SK-N-SH (cell line): ENCODE measurements around the gene TUBB2B. TPM values are rescaled to one million over a fixed set of nuclear protein-coding genes. Genes with fewer than 3 reads are reported as not detected.

Experiments used
- CTCF ChIA-PET: fragments of 300-600, 350-600 bp; formaldehyde crosslinking; extraction: SDS; loops from one replicate; lab custom pipeline; 2021; lab: Yijun Ruan, JAX
- POLR2A ChIA-PET: fragments of 350-600 bp; sonication (Branson Sonifier 250); formaldehyde crosslinking; extraction: SDS; loops from one replicate; lab custom pipeline; 2020; ENCODE audit warnings: antibody characterized with exemption, inconsistent platforms; lab: Yijun Ruan, JAX
- DNase-seq: peaks from one replicate; pipeline ENCODE4 v3.0.0; 2012
- H2AFZ ChIP-seq: fragments of 200-600 bp; sonication (generic); 2 replicates; pipeline ENCODE4 v1.8.1; 2016; ENCODE audit warnings: antibody characterized with exemption, mild to moderate bottlenecking, low read depth
- H3F3A ChIP-seq: fragments of 200-600 bp; sonication (generic); replicated peaks from 2 replicates; pipeline ENCODE3; 2016; ENCODE audit warnings: antibody characterized with exemption, mild to moderate bottlenecking; ENCODE audit not compliant: insufficient read depth
- H3K27ac ChIP-seq, 2 experiments: fragments of 200-500 bp in 1 of 2; fragments of 200-600 bp in 1 of 2; sonication (Bioruptor generic) in 1 of 2; sonication (generic), shearing (Covaris generic) in 1 of 2; 2 replicates each; pipeline versions ENCODE4 v1.5.1 to v1.6.1; 2014 to 2016; ENCODE audit warnings: low read depth in 2 of 2, inconsistent platforms in 1 of 2, low read length in 1 of 2, mild to moderate bottlenecking in 1 of 2, mixed read lengths in 1 of 2
- H3K27me3 ChIP-seq: fragments of 200-600 bp; sonication (generic), shearing (Covaris generic); 2 replicates; pipeline ENCODE4 v1.6.1; 2016; ENCODE audit warnings: mixed run types; ENCODE audit not compliant: insufficient read depth
- H3K36me3 ChIP-seq, 2 experiments: fragments of 200-500 bp in 1 of 2; fragments of 200-600 bp in 1 of 2; sonication (Bioruptor generic) in 1 of 2; sonication (generic) in 1 of 2; replicated peaks in 1 of 2; 2 replicates each; pipeline versions ENCODE3 to v1.5.1; 2014 to 2016; ENCODE audit warnings: low read length in 1 of 2, mild to moderate bottlenecking in 1 of 2; ENCODE audit not compliant: insufficient read depth in 2 of 2, control insufficient read depth in 1 of 2
- H3K4me1 ChIP-seq, 2 experiments: fragments of 200-500 bp in 1 of 2; fragments of 200-600 bp in 1 of 2; sonication (Bioruptor generic) in 1 of 2; sonication (generic), shearing (Covaris generic) in 1 of 2; 2 replicates each; pipeline versions ENCODE4 v1.5.1 to v1.6.1; 2014 to 2016; ENCODE audit warnings: low read depth in 1 of 2, low read length in 1 of 2, mixed run types in 1 of 2; ENCODE audit not compliant: insufficient read depth in 2 of 2, control insufficient read depth in 1 of 2
- H3K4me2 ChIP-seq: fragments of 200-600 bp; sonication (generic), shearing (Covaris generic); 2 replicates; pipeline ENCODE4 v1.6.1; 2017; ENCODE audit warnings: mixed run types
- H3K4me3 ChIP-seq, 2 experiments: fragments of 200-500 bp in 1 of 2; fragments of 200-600 bp in 1 of 2; sonication (Bioruptor generic) in 1 of 2; sonication (generic), shearing (Covaris generic) in 1 of 2; 2 replicates each; pipeline versions ENCODE4 v1.5.1 to v1.8.1; 2014 to 2016; ENCODE audit warnings: low read depth in 2 of 2, inconsistent platforms in 1 of 2, low read length in 1 of 2, mild to moderate bottlenecking in 1 of 2, mixed read lengths in 1 of 2, moderate library complexity in 1 of 2
- H3K79me2 ChIP-seq: fragments of 200-600 bp; sonication (generic); 2 replicates; pipeline ENCODE4 v1.8.1; 2017; ENCODE audit warnings: mild to moderate bottlenecking; ENCODE audit not compliant: insufficient read depth
- H3K9ac ChIP-seq: fragments of 200-600 bp; sonication (generic); 2 replicates; pipeline ENCODE4 v1.6.1; 2017; ENCODE audit warnings: mixed run types
- H3K9me2 ChIP-seq: fragments of 200-600 bp; sonication (generic); 2 replicates; pipeline ENCODE4 v1.6.1; 2017; ENCODE audit warnings: mixed run types
- H3K9me3 ChIP-seq: fragments of 200-600 bp; sonication (generic); 2 replicates; pipeline ENCODE4 v1.6.1; 2017; ENCODE audit warnings: mixed run types, mild to moderate bottlenecking, moderate library complexity
- H4K20me1 ChIP-seq: fragments of 200-600 bp; sonication (generic); 2 replicates; pipeline ENCODE4 v1.6.1; 2017; ENCODE audit warnings: mild to moderate bottlenecking, mixed run types; ENCODE audit not compliant: insufficient read depth
- CTCF ChIP-seq: fragments of 200-600 bp; sonication (generic); IDR thresholded peaks from 2 replicates; pipeline ENCODE4 v1.6.1; 2017; ENCODE audit warnings: antibody characterized with exemption, mild to moderate bottlenecking, moderate library complexity
- ELF1 ChIP-seq: IDR thresholded peaks from 2 replicates; pipeline ENCODE4 v1.4.0; 2012
- EP300 ChIP-seq, 2 experiments: IDR thresholded peaks; 2 replicates each; pipeline versions ENCODE4 v1.4.0 to v1.6.1; 2012; ENCODE audit warnings: borderline replicate concordance in 1 of 2, low read depth in 1 of 2, low read length in 1 of 2
- FOSL2 ChIP-seq: IDR thresholded peaks from 2 replicates; pipeline ENCODE4 v1.4.0; 2012; ENCODE audit warnings: low read depth, mild to moderate bottlenecking, moderate library complexity, borderline replicate concordance
- FOXJ3 ChIP-seq: sonication (generic); formaldehyde crosslinking; IDR thresholded peaks from 2 replicates; pipeline ENCODE4 v1.5.1; 2020; ENCODE audit warnings: mild to moderate bottlenecking, missing genetic modification reagents
- GATA2 ChIP-seq: sonication (generic); formaldehyde crosslinking; IDR thresholded peaks from 2 replicates; pipeline ENCODE4 v1.5.0; 2020; ENCODE audit warnings: mild to moderate bottlenecking, missing genetic modification reagents
- MEF2A ChIP-seq: IDR thresholded peaks from 2 replicates; pipeline ENCODE4 v1.4.0; 2012; ENCODE audit warnings: low read depth, borderline replicate concordance
- MXI1 ChIP-seq: IDR thresholded peaks from 2 replicates; pipeline ENCODE4 v1.6.1; 2012; ENCODE audit warnings: mild to moderate bottlenecking, low read depth, low read length, improper control_type of control experiment
- NFIC ChIP-seq: IDR thresholded peaks from 2 replicates; pipeline ENCODE4 v1.4.0; 2012; ENCODE audit warnings: borderline replicate concordance
- POLR2AphosphoS5 ChIP-seq: IDR thresholded peaks from 2 replicates; pipeline ENCODE4 v1.6.1; 2012; ENCODE audit warnings: low read depth, low read length
- SMC3 ChIP-seq: IDR thresholded peaks from 2 replicates; pipeline ENCODE4 v1.6.1; 2012; ENCODE audit warnings: low read depth, low read length, improper control_type of control experiment
- TAF1 ChIP-seq: IDR thresholded peaks from 2 replicates; pipeline ENCODE4 v1.6.1; 2012; ENCODE audit warnings: low read depth, mild to moderate bottlenecking, low read length, moderate library complexity, borderline replicate concordance
- TCF12 ChIP-seq: IDR thresholded peaks from 2 replicates; pipeline ENCODE4 v1.4.0; 2012
- WGBS: methylation state at CpG from one replicate; pipeline ENCODE4 v1.1.6; 2017; ENCODE audit warnings: low lambda C conversion rate; 5-methylcytosine and 5-hydroxymethylcytosine counted together
- polyA plus RNA-seq, 3 experiments: library from polyadenylated mRNA; depleted of rRNA; stranded (reverse); fragments of >200 nt; gene quantifications; 2 replicates each; pipeline ENCODE4 v1.2.3, GENCODE V29; 2012
- TF ChIP-seq, protein P1 (sequence below): fragments of 150-350 bp; IDR thresholded peaks from 2 replicates; pipeline ENCODE4 v1.6.1; 2017; ENCODE audit warnings: antibody characterized with exemption, low read length, low read depth, borderline replicate concordance
- TF ChIP-seq, protein P2 (sequence below): IDR thresholded peaks from 2 replicates; pipeline ENCODE4 v1.4.0; 2012; ENCODE audit warnings: low read depth
- TF ChIP-seq, protein P3 (sequence below): IDR thresholded peaks from 2 replicates; pipeline ENCODE4; 2012
- TF ChIP-seq, protein P4 (sequence below): IDR thresholded peaks from 2 replicates; pipeline ENCODE4 v1.4.0; 2012; ENCODE audit warnings: low read depth, borderline replicate concordance

The TUBB2B gene
- polyA plus RNA-seq, 1 of the 3 experiments (the other 2 are of a cell fraction) = 162 TPM

GRCh38 chr6:3266170-3266569 is 38.7 kb upstream of the TUBB2B start:
- Histone ChIP-seq H3F3A (no peaks in the 10 kb centered on the region), H3K4me2 (no peak overlapping the region), H3K4me1 (peaks cover 0 to 11% of the 10 kb centered on the region in 2 experiments; a peak in 1 of 4 replicates), H3K27ac (no peak overlapping the region), H4K20me1 (peaks cover 11% of the 10 kb centered on the region), H3K9me2 (no peaks in the 10 kb centered on the region), H3K9me3 (no peaks in the 10 kb centered on the region), H2AFZ (no peak overlapping the region), H3K79me2 (peaks cover 41% of the 10 kb centered on the region), H3K27me3 (no peaks in the 10 kb centered on the region), H3K4me3 (no peak overlapping the region), H3K36me3 (peaks cover 8 to 56% of the 10 kb centered on the region in 2 experiments), H3K9ac (no peak overlapping the region)
- DNase-seq = no peak
- 66% methylated on average over 7 of the region's 9 CpGs for WGBS
- TF ChIP-seq GATA2 (CRISPR knock-in tag) = no peak
- TF ChIP-seq, protein P1, sequence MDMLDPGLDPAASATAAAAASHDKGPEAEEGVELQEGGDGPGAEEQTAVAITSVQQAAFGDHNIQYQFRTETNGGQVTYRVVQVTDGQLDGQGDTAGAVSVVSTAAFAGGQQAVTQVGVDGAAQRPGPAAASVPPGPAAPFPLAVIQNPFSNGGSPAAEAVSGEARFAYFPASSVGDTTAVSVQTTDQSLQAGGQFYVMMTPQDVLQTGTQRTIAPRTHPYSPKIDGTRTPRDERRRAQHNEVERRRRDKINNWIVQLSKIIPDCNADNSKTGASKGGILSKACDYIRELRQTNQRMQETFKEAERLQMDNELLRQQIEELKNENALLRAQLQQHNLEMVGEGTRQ = no peak
- no peak for TF ChIP-seq TAF1
- TF ChIP-seq FOXJ3 (CRISPR knock-in tag) = no peak
- no peak for TF ChIP-seq POLR2AphosphoS5
- no peak for TF ChIP-seq MXI1
- no peak for TF ChIP-seq TCF12
- no peak for TF ChIP-seq MEF2A
- TF ChIP-seq, protein P2, sequence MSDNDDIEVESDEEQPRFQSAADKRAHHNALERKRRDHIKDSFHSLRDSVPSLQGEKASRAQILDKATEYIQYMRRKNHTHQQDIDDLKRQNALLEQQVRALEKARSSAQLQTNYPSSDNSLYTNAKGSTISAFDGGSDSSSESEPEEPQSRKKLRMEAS = no peak
- TF ChIP-seq, protein P3, sequence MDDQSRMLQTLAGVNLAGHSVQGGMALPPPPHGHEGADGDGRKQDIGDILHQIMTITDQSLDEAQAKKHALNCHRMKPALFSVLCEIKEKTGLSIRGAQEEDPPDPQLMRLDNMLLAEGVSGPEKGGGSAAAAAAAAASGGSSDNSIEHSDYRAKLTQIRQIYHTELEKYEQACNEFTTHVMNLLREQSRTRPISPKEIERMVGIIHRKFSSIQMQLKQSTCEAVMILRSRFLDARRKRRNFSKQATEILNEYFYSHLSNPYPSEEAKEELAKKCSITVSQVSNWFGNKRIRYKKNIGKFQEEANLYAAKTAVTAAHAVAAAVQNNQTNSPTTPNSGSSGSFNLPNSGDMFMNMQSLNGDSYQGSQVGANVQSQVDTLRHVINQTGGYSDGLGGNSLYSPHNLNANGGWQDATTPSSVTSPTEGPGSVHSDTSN = no peak
- no peak for TF ChIP-seq EP300 (IDR thresholded peaks at IDR 0.05; ENCODE audit: borderline replicate concordance in 1 of 2, low read depth in 1 of 2, low read length in 1 of 2)
- TF ChIP-seq, protein P4, sequence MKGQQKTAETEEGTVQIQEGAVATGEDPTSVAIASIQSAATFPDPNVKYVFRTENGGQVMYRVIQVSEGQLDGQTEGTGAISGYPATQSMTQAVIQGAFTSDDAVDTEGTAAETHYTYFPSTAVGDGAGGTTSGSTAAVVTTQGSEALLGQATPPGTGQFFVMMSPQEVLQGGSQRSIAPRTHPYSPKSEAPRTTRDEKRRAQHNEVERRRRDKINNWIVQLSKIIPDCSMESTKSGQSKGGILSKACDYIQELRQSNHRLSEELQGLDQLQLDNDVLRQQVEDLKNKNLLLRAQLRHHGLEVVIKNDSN = no peak
- no peak for TF ChIP-seq FOSL2
- TF ChIP-seq SMC3 = no peak
- no peak for TF ChIP-seq NFIC
- no peak for TF ChIP-seq CTCF
- no peak for TF ChIP-seq ELF1
- POLR2A ChIA-PET = interaction anchor here (0.7 kb wide), 1 partner anchor 819 kb away, joined by 3 read pairs; no protein-coding TSS in a partner anchor
- CTCF ChIA-PET = interaction anchor here (0.5 to 1.5 kb wide), 4 partner anchors 14 to 466 kb away, joined by 3 to 5 read pairs (median 4); no protein-coding TSS in a partner anchor
